Stimulated activated CD4-positive, alpha-beta T cell treated with anti-CD3 and anti-CD28 coated beads, TNF-alpha, amount 100 ng/mL, for 48 hours (primary cell): ENCODE measurements around the gene DNMT3A.

Experiments
- DNase-seq, 3 donors: peaks; one replicate each; pipeline ENCODE4 v3.0.0-alpha.2; 2020; ENCODE audit warnings: low read depth in 3 of 3

Gene DNMT3A

GRCh38 chr2:25341753-25342371, at the start of gene DNMT3A:
DNMT3A (minus strand) TSS chr2:25341925; CDS start chr2:25313984, 27,941 bp downstream.
- peak in 1 of 3 donors; percentile 62 for DNase-seq

- no peak for DNase-seq
These were observed 47.4 kb upstream of the DNMT3A start for GRCh38 chr2:25389161-25389560.

GRCh38 chr2:25388491-25388890, 46.8 kb upstream of the DNMT3A start:
- DNase-seq = no peak

- no peak for DNase-seq
These were observed 46.2 kb upstream of the DNMT3A start for GRCh38 chr2:25387876-25388449.

- DNase-seq = no peak
These were observed 45.5 kb upstream of the DNMT3A start for GRCh38 chr2:25386971-25387875.

GRCh38 chr2:25385910-25386309, 44.2 kb upstream of the DNMT3A start:
- no peak for DNase-seq

- DNase-seq = no peak
These were observed 42.1 kb upstream of the DNMT3A start for GRCh38 chr2:25383806-25384205.

GRCh38 chr2:25381502-25381901, 39.8 kb upstream of the DNMT3A start:
- DNase-seq = no peak

- no peak for DNase-seq
These were observed 39.1 kb upstream of the DNMT3A start for GRCh38 chr2:25380586-25381375.

- no peak for DNase-seq
These were observed 38.3 kb upstream of the DNMT3A start for GRCh38 chr2:25380023-25380422.

GRCh38 chr2:25379535-25379934, 37.8 kb upstream of the DNMT3A start:
- DNase-seq = no peak

- DNase-seq = no peak
These were observed 37.2 kb upstream of the DNMT3A start for GRCh38 chr2:25378731-25379490.

- DNase-seq = no peak
These were observed 36.2 kb upstream of the DNMT3A start for GRCh38 chr2:25377822-25378421.

- DNase-seq = peak; percentile 83 to 89 (median 86)
These were observed 35.3 kb upstream of the DNMT3A start for GRCh38 chr2:25376750-25377621.

GRCh38 chr2:25375989-25376545, 34.3 kb upstream of the DNMT3A start:
- no peak for DNase-seq

GRCh38 chr2:25375371-25375988, 33.8 kb upstream of the DNMT3A start:
- no peak for DNase-seq

- no peak for DNase-seq
These were observed 33.1 kb upstream of the DNMT3A start for GRCh38 chr2:25374827-25375226.

- no peak for DNase-seq
These were observed 32.7 kb upstream of the DNMT3A start for GRCh38 chr2:25374411-25374810.
